Measurements from ENCODE around the gene NDUFB10. TPM values are rescaled to one million over a fixed set of nuclear protein-coding genes. Genes with fewer than 3 reads are reported as not detected.

The NDUFB10 gene
- polyA plus RNA-seq, 1 donor (not counting 4 experiments of a cell fraction or from before 2014, with no cell fraction given), result 107 TPM

DNA sequence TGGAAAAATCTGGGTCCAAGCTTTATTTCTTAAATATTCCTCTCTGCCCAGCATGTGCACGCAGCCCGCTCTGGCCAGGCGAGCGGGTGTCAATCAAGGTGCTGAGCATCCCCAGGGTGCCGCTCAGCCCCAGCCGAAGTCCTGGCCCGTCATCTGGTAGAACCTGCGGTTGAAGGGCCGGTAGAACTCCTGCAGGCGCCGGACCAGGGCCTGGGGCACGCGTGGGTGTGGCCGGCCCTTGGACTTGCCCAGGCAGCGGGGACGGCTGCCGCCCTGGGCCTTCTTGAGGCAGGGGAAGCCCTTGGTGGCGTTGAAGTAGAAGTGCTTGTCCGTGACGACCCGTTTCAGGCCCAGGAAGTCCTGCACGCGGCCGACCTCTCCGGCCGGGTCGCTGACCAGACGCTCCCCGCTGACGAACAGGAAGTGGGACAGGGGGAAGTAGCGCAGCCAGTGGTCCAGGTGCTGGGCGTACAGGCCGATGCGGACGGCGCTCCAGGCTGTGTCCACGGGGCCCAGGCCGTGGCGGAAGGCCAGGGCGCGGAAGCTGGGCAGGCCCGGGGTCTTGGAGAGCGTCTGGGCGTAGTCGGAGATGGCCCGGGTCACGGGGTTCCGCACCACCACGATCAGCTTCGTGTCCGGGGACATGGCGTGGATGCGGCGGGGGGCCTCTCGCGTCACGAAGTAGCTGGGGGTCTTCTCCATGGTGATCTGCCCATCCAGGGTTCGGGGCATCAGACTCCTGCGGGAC, 47.7 kb upstream of the NDUFB10 start:
- no peak overlapping the region for H2AFZ ChIP-seq (ENCODE audit: control insufficient read depth, low read length)
- no peak overlapping the region for H3K9ac ChIP-seq (ENCODE audit: control insufficient read depth, extremely low read depth, insufficient read depth, low read length)
- H4K20me1 ChIP-seq (ENCODE audit: control insufficient read depth, extremely low read depth, insufficient read depth, low read length), result no peaks in the 10 kb centered on the region
- H3K9me3 ChIP-seq (ENCODE audit: control insufficient read depth, low read depth, low read length), result no peaks in the 10 kb centered on the region
- no peaks in the 10 kb centered on the region for H3K79me2 ChIP-seq (ENCODE audit: control insufficient read depth, insufficient read depth, low read length)
- H3K4me3 ChIP-seq (ENCODE audit: control insufficient read depth in 2 of 3, extremely low read depth in 1 of 3, insufficient read depth in 2 of 3, low read depth in 1 of 3, low read length in 3 of 3), result no peak overlapping the region
- FAIRE-seq, result no peak
- no peak overlapping the region for H3K4me2 ChIP-seq (ENCODE audit: control insufficient read depth, extremely low read depth, insufficient read depth, low read depth, low read length)
- no peak for DNase-seq (ENCODE audit: low read depth, low spot score)
- no peak overlapping the region for H3K27ac ChIP-seq (ENCODE audit: control insufficient read depth, insufficient read depth, low read length)
- dilution Hi-C loops (cut with MboI; ENCODE audit: extremely low pct_ligation_motif_present, low sequenced_read_pairs), result no loop called here
- no peaks in the 10 kb centered on the region for H3K36me3 ChIP-seq (ENCODE audit: control insufficient read depth in 2 of 2, extremely low read depth in 1 of 2, insufficient read depth in 2 of 2, low read length in 2 of 2)
- peaks cover 44% of the 10 kb centered on the region for H3K27me3 ChIP-seq (ENCODE audit: control insufficient read depth, extremely low read depth, insufficient read depth, low read length)
- peaks cover 10% of the 10 kb centered on the region for H3K4me1 ChIP-seq (ENCODE audit: control insufficient read depth, extremely low read depth, insufficient read depth, low read length)
- no peaks in the 10 kb centered on the region for H3K9me1 ChIP-seq (ENCODE audit: control insufficient read depth, extremely low read depth, insufficient read depth, low read length)
- no peak for TF ChIP-seq EZH2 (IDR thresholded peaks at IDR 0.05; ENCODE audit: low read length)
- TF ChIP-seq, protein P1, sequence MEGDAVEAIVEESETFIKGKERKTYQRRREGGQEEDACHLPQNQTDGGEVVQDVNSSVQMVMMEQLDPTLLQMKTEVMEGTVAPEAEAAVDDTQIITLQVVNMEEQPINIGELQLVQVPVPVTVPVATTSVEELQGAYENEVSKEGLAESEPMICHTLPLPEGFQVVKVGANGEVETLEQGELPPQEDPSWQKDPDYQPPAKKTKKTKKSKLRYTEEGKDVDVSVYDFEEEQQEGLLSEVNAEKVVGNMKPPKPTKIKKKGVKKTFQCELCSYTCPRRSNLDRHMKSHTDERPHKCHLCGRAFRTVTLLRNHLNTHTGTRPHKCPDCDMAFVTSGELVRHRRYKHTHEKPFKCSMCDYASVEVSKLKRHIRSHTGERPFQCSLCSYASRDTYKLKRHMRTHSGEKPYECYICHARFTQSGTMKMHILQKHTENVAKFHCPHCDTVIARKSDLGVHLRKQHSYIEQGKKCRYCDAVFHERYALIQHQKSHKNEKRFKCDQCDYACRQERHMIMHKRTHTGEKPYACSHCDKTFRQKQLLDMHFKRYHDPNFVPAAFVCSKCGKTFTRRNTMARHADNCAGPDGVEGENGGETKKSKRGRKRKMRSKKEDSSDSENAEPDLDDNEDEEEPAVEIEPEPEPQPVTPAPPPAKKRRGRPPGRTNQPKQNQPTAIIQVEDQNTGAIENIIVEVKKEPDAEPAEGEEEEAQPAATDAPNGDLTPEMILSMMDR (optimal IDR thresholded peaks at IDR 0.05 in 1 of 3, IDR thresholded peaks at IDR 0.05 in 1 of 3, conservative IDR thresholded peaks at IDR 0.05 in 1 of 3; ENCODE audit: extremely low read depth in 1 of 3, insufficient read depth in 2 of 3, low read length in 3 of 3), result no peak

DNA sequence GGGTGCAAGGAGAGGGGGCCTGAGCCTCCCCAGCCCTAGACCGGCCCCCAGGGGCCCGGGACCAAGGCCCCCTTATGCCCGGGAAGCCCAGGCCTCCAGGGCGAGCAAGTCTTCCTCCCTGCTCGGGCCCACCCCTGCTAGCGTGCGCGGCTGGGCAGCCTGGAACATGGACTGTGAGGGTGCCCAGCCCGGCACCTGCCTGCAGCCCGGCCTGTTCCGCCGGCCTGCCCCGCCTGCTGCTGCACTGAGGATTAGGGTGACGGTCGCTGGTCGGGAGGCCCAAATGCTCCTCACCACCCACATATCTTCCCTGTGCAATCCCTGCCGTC, 47.2 kb upstream of the NDUFB10 start:
- H3K4me1 ChIP-seq (ENCODE audit: control insufficient read depth, extremely low read depth, insufficient read depth, low read length), result peaks cover 10% of the 10 kb centered on the region
- no peak overlapping the region for H3K9ac ChIP-seq (ENCODE audit: control insufficient read depth, extremely low read depth, insufficient read depth, low read length)
- H3K4me3 ChIP-seq (ENCODE audit: control insufficient read depth in 2 of 3, extremely low read depth in 1 of 3, insufficient read depth in 2 of 3, low read depth in 1 of 3, low read length in 3 of 3), result no peak overlapping the region
- no peak overlapping the region for H3K27ac ChIP-seq (ENCODE audit: control insufficient read depth, insufficient read depth, low read length)
- no peak overlapping the region for H2AFZ ChIP-seq (ENCODE audit: control insufficient read depth, low read length)
- peaks cover 45% of the 10 kb centered on the region for H3K27me3 ChIP-seq (ENCODE audit: control insufficient read depth, extremely low read depth, insufficient read depth, low read length)
- no peak overlapping the region for H3K4me2 ChIP-seq (ENCODE audit: control insufficient read depth, extremely low read depth, insufficient read depth, low read depth, low read length)
- FAIRE-seq, result no peak
- no peak for DNase-seq (ENCODE audit: low read depth, low spot score)
- no peaks in the 10 kb centered on the region for H3K79me2 ChIP-seq (ENCODE audit: control insufficient read depth, insufficient read depth, low read length)
- no peaks in the 10 kb centered on the region for H4K20me1 ChIP-seq (ENCODE audit: control insufficient read depth, extremely low read depth, insufficient read depth, low read length)
- H3K9me1 ChIP-seq (ENCODE audit: control insufficient read depth, extremely low read depth, insufficient read depth, low read length), result no peaks in the 10 kb centered on the region
- no peaks in the 10 kb centered on the region for H3K9me3 ChIP-seq (ENCODE audit: control insufficient read depth, low read depth, low read length)
- no peak for TF ChIP-seq EZH2 (IDR thresholded peaks at IDR 0.05; ENCODE audit: low read length)
- TF ChIP-seq, protein P1 (optimal IDR thresholded peaks at IDR 0.05 in 1 of 3, IDR thresholded peaks at IDR 0.05 in 1 of 3, conservative IDR thresholded peaks at IDR 0.05 in 1 of 3; ENCODE audit: extremely low read depth in 1 of 3, insufficient read depth in 2 of 3, low read length in 3 of 3), result no peak
- no peaks in the 10 kb centered on the region for H3K36me3 ChIP-seq (ENCODE audit: control insufficient read depth in 2 of 2, extremely low read depth in 1 of 2, insufficient read depth in 2 of 2, low read length in 2 of 2)
- dilution Hi-C loops (cut with MboI; ENCODE audit: extremely low pct_ligation_motif_present, low sequenced_read_pairs), result no loop called here
